Karpas-422 (cell line): ENCODE data around the gene IGF2. TPM values are rescaled to one million over a fixed set of nuclear protein-coding genes. Genes with fewer than 3 reads are reported as not detected.

Experiments used
- DNase-seq: peaks from one replicate; pipeline ENCODE4 v3.0.0-alpha.2; 2015
- H2AFZ ChIP-seq: fragments of 200-600 bp; sonication (generic); 2 replicates; pipeline ENCODE4 v1.6.1; 2014; ENCODE audit warnings: antibody characterized with exemption, low read length, mixed read lengths
- H3K27ac ChIP-seq: fragments of 200-600 bp; sonication (generic); 2 replicates; pipeline ENCODE4 v1.5.1; 2014; ENCODE audit warnings: mild to moderate bottlenecking, low read length, moderate library complexity
- H3K27me3 ChIP-seq: fragments of 200-600 bp; sonication (generic); 2 replicates; pipeline ENCODE4 v1.6.1; 2014; ENCODE audit warnings: low read length, mixed read lengths
- H3K36me3 ChIP-seq: fragments of 200-600 bp; sonication (generic); 2 replicates; pipeline ENCODE4 v1.6.1; 2014; ENCODE audit warnings: low read length, mixed read lengths; ENCODE audit not compliant: insufficient read depth
- H3K4me1 ChIP-seq: fragments of 200-600 bp; sonication (generic); 2 replicates; pipeline ENCODE4 v1.6.1; 2014; ENCODE audit warnings: mild to moderate bottlenecking, low read length, mixed read lengths
- H3K4me2 ChIP-seq: fragments of 200-600 bp; sonication (generic); 2 replicates; pipeline ENCODE4 v1.6.1; 2014; ENCODE audit warnings: low read length, low read depth, mild to moderate bottlenecking; ENCODE audit not compliant: poor library complexity, severe bottlenecking
- H3K4me3 ChIP-seq: fragments of 200-600 bp; sonication (generic); 2 replicates; pipeline ENCODE4 v1.5.1; 2014; ENCODE audit warnings: mild to moderate bottlenecking, antibody characterized with exemption, low read length, mixed read lengths
- H3K79me2 ChIP-seq: fragments of 200-600 bp; sonication (generic); 2 replicates; pipeline ENCODE4 v1.6.1; 2014; ENCODE audit warnings: mild to moderate bottlenecking, low read length, mixed read lengths
- H3K9ac ChIP-seq: fragments of 200-600 bp; sonication (generic); 2 replicates; pipeline ENCODE4 v1.6.0; 2014; ENCODE audit warnings: low read length
- H3K9me2 ChIP-seq: fragments of 200-600 bp; sonication (generic), shearing (Covaris generic); replicated peaks from 2 replicates; pipeline ENCODE4 v1.6.0; 2014; ENCODE audit warnings: mild to moderate bottlenecking, low read length, moderate library complexity; ENCODE audit not compliant: insufficient read depth
- H3K9me3 ChIP-seq: fragments of 300-700, 200-600 bp; sonication (generic); 2 replicates; pipeline ENCODE4 v1.6.1; 2014; ENCODE audit warnings: low read length, mixed read lengths
- H4K20me1 ChIP-seq: fragments of 200-600 bp; sonication (generic); 2 replicates; pipeline ENCODE4 v1.6.1; 2014; ENCODE audit warnings: mild to moderate bottlenecking, antibody characterized with exemption, low read length, low read depth; ENCODE audit not compliant: insufficient read depth
- total RNA-seq: library from RNA; depleted of rRNA; stranded (reverse); fragments of >200 nt; shearing (Covaris generic); gene quantifications from 2 replicates; pipeline ENCODE4 v1.2.3, GENCODE V29; 2014; ENCODE audit warnings: low replicate concordance

Gene IGF2
- total RNA-seq, 1 experiment from 2014 or later, result not detected

DNA sequence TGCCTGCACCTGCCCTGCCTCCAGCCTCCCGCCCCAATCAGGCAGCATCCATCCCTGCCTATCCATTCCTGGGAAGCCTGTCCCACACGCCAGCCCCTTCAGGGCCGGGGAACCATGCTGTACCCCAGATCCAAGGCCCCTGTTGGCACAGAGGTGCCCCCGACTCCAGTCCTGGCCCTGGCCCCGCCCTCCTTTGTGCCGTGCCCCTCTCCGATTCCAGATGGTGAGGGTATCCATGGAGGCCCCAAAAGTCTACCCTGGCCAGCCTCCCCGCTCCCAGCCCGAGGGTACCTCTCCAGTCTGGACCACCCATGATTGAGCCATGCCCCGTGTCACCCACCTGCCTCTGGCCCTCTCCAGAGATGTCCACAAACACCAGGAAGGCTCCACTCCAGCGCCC, 35.2 kb upstream of the IGF2 start:
- H3K9me3 ChIP-seq, result no peaks in the 10 kb centered on the region
- no peak overlapping the region for H3K4me2 ChIP-seq
- no peak overlapping the region for H3K27ac ChIP-seq
- H3K9me2 ChIP-seq, result no peaks in the 10 kb centered on the region
- no peak overlapping the region for H3K4me3 ChIP-seq
- H3K36me3 ChIP-seq, result no peaks in the 10 kb centered on the region
- H3K4me1 ChIP-seq, result no peaks in the 10 kb centered on the region
- no peak overlapping the region for H2AFZ ChIP-seq
- no peak for DNase-seq
- no peak overlapping the region for H3K9ac ChIP-seq
- H4K20me1 ChIP-seq, result no peaks in the 10 kb centered on the region
- H3K79me2 ChIP-seq, result no peaks in the 10 kb centered on the region
- H3K27me3 ChIP-seq, result no peaks in the 10 kb centered on the region

GRCh38 chr11:2173761-2174160, 34.6 kb upstream of the IGF2 start:
- Histone ChIP-seq H3K4me1 (no peaks in the 10 kb centered on the region), H3K27me3 (no peaks in the 10 kb centered on the region), H3K9ac (no peak overlapping the region), H3K36me3 (no peaks in the 10 kb centered on the region), H3K79me2 (no peaks in the 10 kb centered on the region), H3K4me3 (no peak overlapping the region), H3K4me2 (no peak overlapping the region), H3K9me3 (no peaks in the 10 kb centered on the region), H3K27ac (no peak overlapping the region), H2AFZ (no peak overlapping the region), H4K20me1 (no peaks in the 10 kb centered on the region), H3K9me2 (no peaks in the 10 kb centered on the region)
- DNase-seq, result no peak

- no peak overlapping the region for H3K9ac ChIP-seq
- H3K36me3 ChIP-seq, result no peaks in the 10 kb centered on the region
- no peak overlapping the region for H3K4me3 ChIP-seq
- H4K20me1 ChIP-seq, result no peaks in the 10 kb centered on the region
- H3K4me1 ChIP-seq, result no peaks in the 10 kb centered on the region
- H3K27ac ChIP-seq, result no peak overlapping the region
- no peaks in the 10 kb centered on the region for H3K79me2 ChIP-seq
- no peaks in the 10 kb centered on the region for H3K9me2 ChIP-seq
- H3K9me3 ChIP-seq, result no peaks in the 10 kb centered on the region
- H2AFZ ChIP-seq, result no peak overlapping the region
- H3K4me2 ChIP-seq, result no peak overlapping the region
- DNase-seq, result no peak
- no peaks in the 10 kb centered on the region for H3K27me3 ChIP-seq
These were observed 34.0 kb upstream of the IGF2 start for GRCh38 chr11:2173150-2173693.

- Histone ChIP-seq H3K9me2 (no peaks in the 10 kb centered on the region), H3K27me3 (no peaks in the 10 kb centered on the region)
These were observed 33.5 kb upstream of the IGF2 start for GRCh38 chr11:2172676-2173075.

GRCh38 chr11:2171591-2172003, 32.4 kb upstream of the IGF2 start, which contains the start of gene TH:
Gene TH, minus strand, starts transcription at chr11:2171815. Its CDS starts 29 bp downstream, at chr11:2171786.
- no peak within 1 kb of the TSS for H3K4me3 ChIP-seq
- no peak within 1 kb of the TSS for H3K9ac ChIP-seq
- no peaks in the 10 kb centered on the region for H3K4me1 ChIP-seq
- no peak within 1 kb of the TSS for H3K4me2 ChIP-seq
- DNase-seq, result no peak
- H3K9me3 ChIP-seq, result no peaks in the 10 kb centered on the region
- H3K9me2 ChIP-seq, result no peaks in the 10 kb centered on the region
- H4K20me1 ChIP-seq, result no peaks in the 10 kb centered on the region
- no peak within 1 kb of the TSS for H2AFZ ChIP-seq
- H3K79me2 ChIP-seq, result no peaks in the 10 kb centered on the region
- H3K36me3 ChIP-seq, result no peaks in the 10 kb centered on the region
- no peak within 1 kb of the TSS for H3K27ac ChIP-seq
- H3K27me3 ChIP-seq, result no peaks in the 10 kb centered on the region

More at GRCh38 chr11:2172676-2173075, 33.5 kb upstream of the IGF2 start:
- Histone ChIP-seq H3K27ac (no peak overlapping the region), H4K20me1 (no peaks in the 10 kb centered on the region), H3K9ac (no peak overlapping the region), H3K4me3 (no peak overlapping the region), H3K79me2 (no peaks in the 10 kb centered on the region), H3K4me1 (no peaks in the 10 kb centered on the region), H2AFZ (no peak overlapping the region), H3K4me2 (no peak overlapping the region), H3K9me3 (no peaks in the 10 kb centered on the region), H3K36me3 (no peaks in the 10 kb centered on the region)
- DNase-seq, result no peak

GRCh38 chr11:2169626-2170570, 30.7 kb upstream of the IGF2 start:
- Histone ChIP-seq H3K4me3 (no peak overlapping the region), H3K4me2 (no peak overlapping the region), H3K9ac (no peak overlapping the region), H3K9me3 (no peaks in the 10 kb centered on the region), H2AFZ (no peak overlapping the region), H3K9me2 (no peaks in the 10 kb centered on the region), H3K36me3 (no peaks in the 10 kb centered on the region), H3K79me2 (no peaks in the 10 kb centered on the region), H3K4me1 (no peaks in the 10 kb centered on the region), H4K20me1 (no peaks in the 10 kb centered on the region), H3K27me3 (no peaks in the 10 kb centered on the region), H3K27ac (no peak overlapping the region)
- DNase-seq, result no peak

DNA sequence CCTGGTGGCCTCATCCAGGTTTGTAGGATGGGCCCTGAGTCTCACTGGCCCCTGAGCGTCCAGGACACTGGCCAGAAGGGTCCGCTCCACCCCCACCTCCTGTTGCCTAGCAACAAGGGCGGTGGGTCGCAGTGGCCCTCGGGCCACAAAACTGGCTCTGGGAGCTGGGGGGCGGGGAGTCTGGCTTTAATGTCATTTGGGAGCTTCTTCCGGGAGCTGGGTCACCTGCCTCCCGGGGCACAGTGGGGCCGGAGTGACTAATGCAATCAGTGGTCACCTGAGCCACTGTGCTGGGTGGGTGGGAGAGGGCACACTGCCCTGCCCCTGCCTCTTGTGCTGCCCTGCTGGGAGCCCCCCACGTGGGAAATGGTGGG, 29.8 kb upstream of the IGF2 start:
- Histone ChIP-seq H4K20me1 (no peaks in the 10 kb centered on the region), H3K27ac (no peak overlapping the region), H2AFZ (no peak overlapping the region), H3K79me2 (no peaks in the 10 kb centered on the region), H3K36me3 (no peaks in the 10 kb centered on the region), H3K27me3 (no peaks in the 10 kb centered on the region), H3K9me2 (no peaks in the 10 kb centered on the region), H3K4me3 (no peak overlapping the region), H3K9me3 (no peaks in the 10 kb centered on the region), H3K9ac (no peak overlapping the region), H3K4me2 (no peak overlapping the region), H3K4me1 (no peaks in the 10 kb centered on the region)
- DNase-seq, result no peak

- Histone ChIP-seq H3K4me2 (no peak overlapping the region), H3K36me3 (no peaks in the 10 kb centered on the region), H3K9ac (no peak overlapping the region), H4K20me1 (no peaks in the 10 kb centered on the region), H2AFZ (no peak overlapping the region), H3K27me3 (no peaks in the 10 kb centered on the region), H3K4me1 (no peaks in the 10 kb centered on the region), H3K79me2 (no peaks in the 10 kb centered on the region), H3K9me3 (no peaks in the 10 kb centered on the region), H3K4me3 (no peak overlapping the region), H3K27ac (no peak overlapping the region), H3K9me2 (no peaks in the 10 kb centered on the region)
- no peak for DNase-seq
These were observed 29.3 kb upstream of the IGF2 start for GRCh38 chr11:2168286-2169004.
